ENCODE measurements around the gene PALLD.

PALLD gene

DNA sequence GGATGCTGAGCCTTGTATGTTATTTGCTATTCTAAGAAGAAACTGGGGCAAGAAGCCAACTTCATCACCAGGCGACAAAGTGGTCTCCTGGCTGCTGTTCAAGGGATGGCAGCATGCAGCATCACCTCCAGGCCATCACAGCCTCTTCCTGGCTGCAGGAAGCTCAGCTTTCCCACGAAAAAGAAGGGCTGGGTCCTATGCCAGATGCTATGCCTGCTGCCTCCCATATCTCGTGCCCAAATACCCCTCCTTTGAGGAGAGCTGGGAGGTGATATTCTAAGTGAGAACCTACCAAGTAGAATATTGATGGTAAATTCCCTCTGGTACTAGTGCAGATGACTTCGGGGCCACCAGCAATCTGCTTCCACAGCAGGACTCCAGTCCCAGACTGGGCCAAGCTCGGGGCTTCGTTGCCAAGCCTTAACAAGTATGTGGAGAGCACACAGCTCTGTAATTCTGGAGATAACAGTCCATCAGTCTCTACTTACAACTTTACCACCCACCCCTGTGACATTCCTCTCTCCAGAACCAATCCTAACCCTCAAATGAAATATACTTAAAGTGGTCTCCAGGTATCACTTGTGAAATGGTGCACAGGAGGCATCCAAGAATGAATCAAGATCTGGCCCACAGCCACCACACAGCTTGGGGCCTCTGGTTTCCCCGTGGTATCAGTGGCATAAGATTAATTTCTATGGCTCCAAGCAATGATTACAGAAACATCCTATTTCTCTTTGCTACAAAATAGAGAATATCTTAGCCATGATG lies 149.3 kb downstream of the PALLD start:
- in situ Hi-C loops (cut with MboI; ENCODE audit: low sequenced_read_pairs, unreplicated experiment): no loop called here

DNA sequence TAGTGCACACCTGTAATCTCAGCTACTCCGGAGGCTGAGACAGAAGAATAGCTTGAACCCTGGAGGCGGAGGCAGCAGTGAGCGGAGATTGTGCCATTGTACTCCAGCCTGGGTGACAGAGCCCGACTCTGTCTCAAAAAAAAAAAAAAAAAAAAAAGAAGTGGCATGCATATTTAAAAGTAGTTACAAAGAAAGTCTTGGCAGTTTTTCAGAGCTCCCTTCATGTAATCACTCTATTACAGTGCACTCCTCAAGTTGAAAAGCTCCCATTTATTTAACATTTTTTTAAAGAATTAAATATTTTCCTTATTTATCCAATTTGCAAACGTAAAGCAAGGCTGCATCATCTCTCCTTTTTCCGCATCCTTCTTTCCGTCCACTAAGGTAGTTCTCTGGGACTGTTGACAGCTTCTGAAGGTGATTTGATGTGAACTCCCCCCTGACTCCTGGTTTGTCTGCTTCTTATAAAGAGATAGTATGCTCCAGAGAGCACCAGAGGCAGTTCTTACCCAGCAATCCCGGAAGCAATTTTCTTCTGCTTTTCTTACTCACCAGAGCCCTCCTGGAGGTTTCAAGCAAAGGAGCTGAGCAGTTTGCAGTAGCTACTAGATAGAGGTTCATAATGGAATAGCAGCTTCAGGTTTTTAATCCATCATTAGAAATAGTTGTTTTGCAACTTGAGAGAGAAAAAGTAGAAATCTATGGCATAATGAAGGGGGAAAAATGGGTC lies 151.0 kb downstream of the PALLD start:
- DNase-seq (ENCODE audit: low spot score): no peak
- TF ChIP-seq, protein P1, sequence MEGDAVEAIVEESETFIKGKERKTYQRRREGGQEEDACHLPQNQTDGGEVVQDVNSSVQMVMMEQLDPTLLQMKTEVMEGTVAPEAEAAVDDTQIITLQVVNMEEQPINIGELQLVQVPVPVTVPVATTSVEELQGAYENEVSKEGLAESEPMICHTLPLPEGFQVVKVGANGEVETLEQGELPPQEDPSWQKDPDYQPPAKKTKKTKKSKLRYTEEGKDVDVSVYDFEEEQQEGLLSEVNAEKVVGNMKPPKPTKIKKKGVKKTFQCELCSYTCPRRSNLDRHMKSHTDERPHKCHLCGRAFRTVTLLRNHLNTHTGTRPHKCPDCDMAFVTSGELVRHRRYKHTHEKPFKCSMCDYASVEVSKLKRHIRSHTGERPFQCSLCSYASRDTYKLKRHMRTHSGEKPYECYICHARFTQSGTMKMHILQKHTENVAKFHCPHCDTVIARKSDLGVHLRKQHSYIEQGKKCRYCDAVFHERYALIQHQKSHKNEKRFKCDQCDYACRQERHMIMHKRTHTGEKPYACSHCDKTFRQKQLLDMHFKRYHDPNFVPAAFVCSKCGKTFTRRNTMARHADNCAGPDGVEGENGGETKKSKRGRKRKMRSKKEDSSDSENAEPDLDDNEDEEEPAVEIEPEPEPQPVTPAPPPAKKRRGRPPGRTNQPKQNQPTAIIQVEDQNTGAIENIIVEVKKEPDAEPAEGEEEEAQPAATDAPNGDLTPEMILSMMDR (IDR thresholded peaks at IDR 0.05; ENCODE audit: borderline replicate concordance, control extremely low read depth, extremely low read depth, insufficient read depth, missing control alignments): no peak
- in situ Hi-C loops (cut with MboI; ENCODE audit: low sequenced_read_pairs, unreplicated experiment): no loop called here

More for the DNA sequence above, 149.3 kb downstream of the PALLD start:
- DNase-seq (ENCODE audit: low spot score): no peak
- TF ChIP-seq, protein P1 (IDR thresholded peaks at IDR 0.05; ENCODE audit: borderline replicate concordance, control extremely low read depth, extremely low read depth, insufficient read depth, missing control alignments): no peak

DNA sequence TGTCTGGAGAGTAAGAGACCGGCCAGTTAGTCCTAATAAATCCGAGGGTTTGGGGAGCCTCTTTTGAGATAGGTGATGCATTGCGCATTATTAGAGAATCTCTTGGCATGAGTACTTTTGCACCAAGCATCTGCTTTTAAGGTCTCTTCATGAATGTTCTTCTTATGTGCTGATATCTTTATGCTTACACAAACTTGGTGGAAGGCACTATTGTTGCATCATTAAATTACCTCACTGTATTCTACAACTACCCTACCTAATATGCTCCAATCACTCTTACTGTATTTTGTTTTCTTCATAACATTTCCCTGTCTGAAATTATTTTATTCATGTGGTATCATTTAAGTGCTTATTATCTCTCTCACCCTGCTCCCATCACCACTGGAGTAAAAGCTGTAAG lies 151.6 kb downstream of the PALLD start:
- TF ChIP-seq, protein P1 (IDR thresholded peaks at IDR 0.05; ENCODE audit: borderline replicate concordance, control extremely low read depth, extremely low read depth, insufficient read depth, missing control alignments): no peak
- DNase-seq (ENCODE audit: low spot score): no peak
- in situ Hi-C loops (cut with MboI; ENCODE audit: low sequenced_read_pairs, unreplicated experiment): no loop called here

DNA sequence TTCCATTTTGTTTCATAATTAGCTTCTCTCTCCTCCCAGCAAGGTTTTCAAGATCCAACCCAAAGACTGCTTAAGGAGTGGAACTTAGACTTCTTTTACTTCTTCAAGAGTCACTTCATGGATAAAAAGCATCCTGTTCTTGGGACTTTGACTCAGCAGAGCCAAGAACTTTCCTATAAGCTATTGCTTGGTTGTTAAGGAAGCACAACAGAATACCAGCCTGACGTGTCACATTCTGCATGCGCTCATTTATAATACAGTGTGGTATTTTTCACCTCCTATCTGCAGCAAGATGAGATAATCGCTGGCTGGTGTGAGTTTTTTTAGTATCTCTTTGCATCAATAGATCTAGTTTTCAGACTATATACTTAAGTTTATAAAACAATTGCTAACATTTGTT lies 152.1 kb downstream of the PALLD start:
- no peak for DNase-seq (ENCODE audit: low spot score)
- TF ChIP-seq, protein P1 (IDR thresholded peaks at IDR 0.05; ENCODE audit: borderline replicate concordance, control extremely low read depth, extremely low read depth, insufficient read depth, missing control alignments): no peak
- in situ Hi-C loops (cut with MboI; ENCODE audit: low sequenced_read_pairs, unreplicated experiment): no loop called here

DNA sequence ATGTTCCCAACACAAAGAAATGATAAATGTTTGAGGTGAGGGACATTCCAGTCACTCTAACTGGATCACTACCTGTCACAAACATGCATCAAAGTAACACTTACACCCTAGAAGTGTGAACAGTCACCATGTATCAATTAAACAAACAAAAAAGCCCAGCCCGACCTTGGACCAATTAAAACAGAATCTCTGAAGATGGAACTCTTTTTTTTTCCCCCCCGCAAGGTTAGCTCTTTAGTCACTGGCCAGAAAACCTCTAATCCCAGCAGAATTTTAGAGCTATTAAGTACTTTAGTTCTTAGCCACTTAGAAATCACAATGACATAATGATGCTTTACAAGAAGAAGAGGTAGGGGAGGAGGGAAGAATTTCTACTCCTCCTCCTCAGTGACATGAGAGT lies 154.5 kb downstream of the PALLD start:
- in situ Hi-C loops (cut with MboI; ENCODE audit: low sequenced_read_pairs, unreplicated experiment): no loop called here
- TF ChIP-seq, protein P1 (IDR thresholded peaks at IDR 0.05; ENCODE audit: borderline replicate concordance, control extremely low read depth, extremely low read depth, insufficient read depth, missing control alignments): no peak
- DNase-seq (ENCODE audit: low spot score): no peak

DNA sequence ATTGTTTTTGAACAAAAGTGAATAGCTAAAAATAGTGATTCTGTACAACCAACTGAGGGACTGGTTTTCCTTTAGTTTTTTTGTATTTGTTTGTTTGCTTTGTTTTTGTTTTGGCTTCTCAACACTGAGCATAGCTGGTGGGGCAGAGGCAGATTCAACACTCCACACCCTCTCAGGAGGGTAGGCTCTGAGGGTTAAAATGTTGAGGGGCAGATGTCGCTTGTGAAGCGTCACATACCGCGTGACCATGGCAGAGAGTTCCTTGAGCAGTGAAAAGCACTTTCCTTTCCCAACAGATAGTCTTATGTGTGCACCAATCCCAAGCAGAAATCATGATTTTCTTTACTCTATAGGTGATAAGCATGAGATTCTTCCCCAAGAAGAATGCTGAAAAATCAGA lies 155.0 kb downstream of the PALLD start:
- no peak for DNase-seq (ENCODE audit: low spot score)
- TF ChIP-seq, protein P1 (IDR thresholded peaks at IDR 0.05; ENCODE audit: borderline replicate concordance, control extremely low read depth, extremely low read depth, insufficient read depth, missing control alignments): no peak
- in situ Hi-C loops (cut with MboI; ENCODE audit: low sequenced_read_pairs, unreplicated experiment): no loop called here

Measured in GM13976 (cell line).